K562 (cell line): ENCODE results near the gene ABHD16B. TPM values are rescaled to one million over a fixed set of nuclear protein-coding genes. Genes with fewer than 3 reads are reported as not detected.

ENCODE experiments used
- AFF1 ChIP-seq, 2 experiments: fragments of 450-650 bp; IDR thresholded peaks; 2 replicates each; pipeline ENCODE4 v1.6.1; 2018; ENCODE audit warnings: mild to moderate bottlenecking in 2 of 2, low read depth in 1 of 2; ENCODE audit not compliant: partially characterized antibody in 2 of 2
- ATF7 ChIP-seq: fragments of 450-650 bp; IDR thresholded peaks from 2 replicates; pipeline ENCODE4 v1.7.1; 2014; ENCODE audit warnings: mild to moderate bottlenecking, moderate library complexity
- CHD1 ChIP-seq: fragments of 200-600 bp; sonication (generic); IDR thresholded peaks from one replicate; pipeline ENCODE4 v1.6.1; 2012; ENCODE audit warnings: mild to moderate bottlenecking, moderate library complexity, low read length, inconsistent platforms
- FOXJ3 ChIP-seq: sonication (generic); formaldehyde crosslinking; IDR thresholded peaks from 2 replicates; pipeline ENCODE4 v1.4.0; 2020; ENCODE audit warnings: mild to moderate bottlenecking, missing genetic modification reagents
- IRF2 ChIP-seq: sonication (generic); formaldehyde crosslinking; IDR thresholded peaks from 2 replicates; pipeline ENCODE4 v1.8.1; 2022; ENCODE audit warnings: mild to moderate bottlenecking, missing genetic modification reagents
- MAZ ChIP-seq, 2 experiments: fragments of 450-650 bp in 1 of 2; sonication (generic) in 1 of 2; formaldehyde crosslinking; IDR thresholded peaks in 1 of 2; conservative IDR thresholded peaks in 1 of 2; 2 replicates each; pipeline versions ENCODE4 v1.4.0 to v1.5.0; 2020; ENCODE audit warnings: mild to moderate bottlenecking in 1 of 2, missing genetic modification reagents in 1 of 2
- SREBF2 ChIP-seq: sonication (generic); formaldehyde crosslinking; IDR thresholded peaks from 2 replicates; pipeline ENCODE4 v1.4.0; 2020; ENCODE audit warnings: mild to moderate bottlenecking, missing genetic modification reagents
- THRA ChIP-seq: fragments of 450-650 bp; IDR thresholded peaks from 2 replicates; pipeline ENCODE4 v1.6.1; 2017; ENCODE audit warnings: mild to moderate bottlenecking, moderate library complexity
- polyA plus RNA-seq, 8 experiments: library from polyadenylated mRNA; depleted of rRNA in 4 of 8; stranded (reverse) in 5 of 8; unstranded in 3 of 8; fragments of >200 nt; fragmentation: Nextera tagmentation in 2 of 8; fragmentation: Illumina TruSeq in 1 of 8; extraction: Ambion mirVana in 2 of 8; extraction: Trizol in 1 of 8; gene quantifications; 2 replicates each; pipeline versions ENCODE4 v1.2.1 to v1.2.3, GENCODE V29; 2011 to 2014; ENCODE audit warnings: inconsistent platforms in 1 of 8, missing spikeins in 1 of 8
- total RNA-seq, 7 experiments: library from RNA; depleted of rRNA in 6 of 7; stranded (reverse); fragments of >200 nt in 6 of 7; fragmentation: Illumina TruSeq in 2 of 7; extraction: Trizol in 2 of 7; gene quantifications; 2 replicates each; pipeline versions ENCODE4 v1.2.1 to v1.2.3, GENCODE V29; 2011 to 2021; ENCODE audit warnings: low replicate concordance in 1 of 7
- TF ChIP-seq, protein P1 (sequence below): fragments of 250-450 bp; sonication (Bioruptor Pico); IDR thresholded peaks from 2 replicates; pipeline ENCODE4 v1.5.0; 2021
- TF ChIP-seq, protein P2 (sequence below), 3 experiments: fragments of 200-800 bp in 1 of 3; sonication (Bioruptor generic) in 1 of 3; sonication (generic) in 1 of 3; formaldehyde crosslinking in 1 of 3; IDR thresholded peaks; 2 replicates each; pipeline versions ENCODE4 v1.6.1 to v1.8.0; 2016 to 2022; ENCODE audit warnings: mild to moderate bottlenecking in 2 of 3, missing compliant biosample characterization in 2 of 3, missing genetic modification characterization in 2 of 3, missing genetic modification reagents in 1 of 3
- TF ChIP-seq, protein P3 (sequence below): fragments of 250-450 bp; sonication (Bioruptor Pico); IDR thresholded peaks from 2 replicates; pipeline ENCODE4 v1.4.0; 2020; ENCODE audit warnings: mild to moderate bottlenecking
- TF ChIP-seq, protein P4 (sequence below): sonication (generic); formaldehyde crosslinking; IDR thresholded peaks from 2 replicates; pipeline ENCODE4 v1.8.0; 2022; ENCODE audit warnings: mild to moderate bottlenecking, missing genetic modification reagents

The ABHD16B gene
- total and polyA plus RNA-seq, 9 of the 15 experiments (the other 6 are each of a cell fraction or from before 2014, with no cell fraction given): not detected

- TF ChIP-seq, protein P1, sequence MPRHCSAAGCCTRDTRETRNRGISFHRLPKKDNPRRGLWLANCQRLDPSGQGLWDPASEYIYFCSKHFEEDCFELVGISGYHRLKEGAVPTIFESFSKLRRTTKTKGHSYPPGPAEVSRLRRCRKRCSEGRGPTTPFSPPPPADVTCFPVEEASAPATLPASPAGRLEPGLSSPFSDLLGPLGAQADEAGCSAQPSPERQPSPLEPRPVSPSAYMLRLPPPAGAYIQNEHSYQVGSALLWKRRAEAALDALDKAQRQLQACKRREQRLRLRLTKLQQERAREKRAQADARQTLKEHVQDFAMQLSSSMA (CRISPR knock-in tag): no peak
- no peak for TF ChIP-seq SREBF2 (CRISPR knock-in tag)
- TF ChIP-seq CHD1: no peak
- no peak for TF ChIP-seq ATF7
- TF ChIP-seq MAZ (CRISPR knock-in tag; conservative IDR thresholded peaks at IDR 0.05 in 1 of 2, IDR thresholded peaks at IDR 0.05 in 1 of 2): peak in 1 of 2 experiments; percentile 23; a peak in 1 of 4 replicates
- TF ChIP-seq FOXJ3 (CRISPR knock-in tag): no peak
- TF ChIP-seq AFF1 (IDR thresholded peaks at IDR 0.05; ENCODE audit: low read depth in 1 of 2, partially characterized antibody in 2 of 2): no peak
- TF ChIP-seq THRA: no peak
- no peak for TF ChIP-seq IRF2
- TF ChIP-seq, protein P2, sequence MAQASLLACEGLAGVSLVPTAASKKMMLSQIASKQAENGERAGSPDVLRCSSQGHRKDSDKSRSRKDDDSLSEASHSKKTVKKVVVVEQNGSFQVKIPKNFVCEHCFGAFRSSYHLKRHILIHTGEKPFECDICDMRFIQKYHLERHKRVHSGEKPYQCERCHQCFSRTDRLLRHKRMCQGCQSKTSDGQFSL (CRISPR knock-in tag; IDR thresholded peaks at IDR 0.05): no peak
- TF ChIP-seq, protein P2 (tag; IDR thresholded peaks at IDR 0.05): no peak
- TF ChIP-seq, protein P3, sequence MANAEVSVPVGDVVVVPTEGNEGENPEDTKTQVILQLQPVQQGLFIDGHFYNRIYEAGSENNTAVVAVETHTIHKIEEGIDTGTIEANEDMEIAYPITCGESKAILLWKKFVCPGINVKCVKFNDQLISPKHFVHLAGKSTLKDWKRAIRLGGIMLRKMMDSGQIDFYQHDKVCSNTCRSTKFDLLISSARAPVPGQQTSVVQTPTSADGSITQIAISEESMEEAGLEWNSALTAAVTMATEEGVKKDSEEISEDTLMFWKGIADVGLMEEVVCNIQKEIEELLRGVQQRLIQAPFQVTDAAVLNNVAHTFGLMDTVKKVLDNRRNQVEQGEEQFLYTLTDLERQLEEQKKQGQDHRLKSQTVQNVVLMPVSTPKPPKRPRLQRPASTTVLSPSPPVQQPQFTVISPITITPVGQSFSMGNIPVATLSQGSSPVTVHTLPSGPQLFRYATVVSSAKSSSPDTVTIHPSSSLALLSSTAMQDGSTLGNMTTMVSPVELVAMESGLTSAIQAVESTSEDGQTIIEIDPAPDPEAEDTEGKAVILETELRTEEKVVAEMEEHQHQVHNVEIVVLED (CRISPR knock-in tag): no peak
- TF ChIP-seq, protein P4, sequence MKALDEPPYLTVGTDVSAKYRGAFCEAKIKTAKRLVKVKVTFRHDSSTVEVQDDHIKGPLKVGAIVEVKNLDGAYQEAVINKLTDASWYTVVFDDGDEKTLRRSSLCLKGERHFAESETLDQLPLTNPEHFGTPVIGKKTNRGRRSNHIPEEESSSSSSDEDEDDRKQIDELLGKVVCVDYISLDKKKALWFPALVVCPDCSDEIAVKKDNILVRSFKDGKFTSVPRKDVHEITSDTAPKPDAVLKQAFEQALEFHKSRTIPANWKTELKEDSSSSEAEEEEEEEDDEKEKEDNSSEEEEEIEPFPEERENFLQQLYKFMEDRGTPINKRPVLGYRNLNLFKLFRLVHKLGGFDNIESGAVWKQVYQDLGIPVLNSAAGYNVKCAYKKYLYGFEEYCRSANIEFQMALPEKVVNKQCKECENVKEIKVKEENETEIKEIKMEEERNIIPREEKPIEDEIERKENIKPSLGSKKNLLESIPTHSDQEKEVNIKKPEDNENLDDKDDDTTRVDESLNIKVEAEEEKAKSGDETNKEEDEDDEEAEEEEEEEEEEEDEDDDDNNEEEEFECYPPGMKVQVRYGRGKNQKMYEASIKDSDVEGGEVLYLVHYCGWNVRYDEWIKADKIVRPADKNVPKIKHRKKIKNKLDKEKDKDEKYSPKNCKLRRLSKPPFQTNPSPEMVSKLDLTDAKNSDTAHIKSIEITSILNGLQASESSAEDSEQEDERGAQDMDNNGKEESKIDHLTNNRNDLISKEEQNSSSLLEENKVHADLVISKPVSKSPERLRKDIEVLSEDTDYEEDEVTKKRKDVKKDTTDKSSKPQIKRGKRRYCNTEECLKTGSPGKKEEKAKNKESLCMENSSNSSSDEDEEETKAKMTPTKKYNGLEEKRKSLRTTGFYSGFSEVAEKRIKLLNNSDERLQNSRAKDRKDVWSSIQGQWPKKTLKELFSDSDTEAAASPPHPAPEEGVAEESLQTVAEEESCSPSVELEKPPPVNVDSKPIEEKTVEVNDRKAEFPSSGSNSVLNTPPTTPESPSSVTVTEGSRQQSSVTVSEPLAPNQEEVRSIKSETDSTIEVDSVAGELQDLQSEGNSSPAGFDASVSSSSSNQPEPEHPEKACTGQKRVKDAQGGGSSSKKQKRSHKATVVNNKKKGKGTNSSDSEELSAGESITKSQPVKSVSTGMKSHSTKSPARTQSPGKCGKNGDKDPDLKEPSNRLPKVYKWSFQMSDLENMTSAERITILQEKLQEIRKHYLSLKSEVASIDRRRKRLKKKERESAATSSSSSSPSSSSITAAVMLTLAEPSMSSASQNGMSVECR (CRISPR knock-in tag): 0 out of 2 replicates have a peak, but pooled peaks have one; percentile 43
These were observed 2.7 kb upstream of the ABHD16B start (continued) for GRCh38 chr20:63858393-63859165.
